Measurements from ENCODE around the gene SBNO1. TPM values are rescaled to one million over a fixed set of nuclear protein-coding genes. Genes with fewer than 3 reads are reported as not detected.

Gene SBNO1
- total and polyA plus RNA-seq, 5 experiments from 2014 or later, result 29.8 to 52.1 (median 36.1) TPM

DNA sequence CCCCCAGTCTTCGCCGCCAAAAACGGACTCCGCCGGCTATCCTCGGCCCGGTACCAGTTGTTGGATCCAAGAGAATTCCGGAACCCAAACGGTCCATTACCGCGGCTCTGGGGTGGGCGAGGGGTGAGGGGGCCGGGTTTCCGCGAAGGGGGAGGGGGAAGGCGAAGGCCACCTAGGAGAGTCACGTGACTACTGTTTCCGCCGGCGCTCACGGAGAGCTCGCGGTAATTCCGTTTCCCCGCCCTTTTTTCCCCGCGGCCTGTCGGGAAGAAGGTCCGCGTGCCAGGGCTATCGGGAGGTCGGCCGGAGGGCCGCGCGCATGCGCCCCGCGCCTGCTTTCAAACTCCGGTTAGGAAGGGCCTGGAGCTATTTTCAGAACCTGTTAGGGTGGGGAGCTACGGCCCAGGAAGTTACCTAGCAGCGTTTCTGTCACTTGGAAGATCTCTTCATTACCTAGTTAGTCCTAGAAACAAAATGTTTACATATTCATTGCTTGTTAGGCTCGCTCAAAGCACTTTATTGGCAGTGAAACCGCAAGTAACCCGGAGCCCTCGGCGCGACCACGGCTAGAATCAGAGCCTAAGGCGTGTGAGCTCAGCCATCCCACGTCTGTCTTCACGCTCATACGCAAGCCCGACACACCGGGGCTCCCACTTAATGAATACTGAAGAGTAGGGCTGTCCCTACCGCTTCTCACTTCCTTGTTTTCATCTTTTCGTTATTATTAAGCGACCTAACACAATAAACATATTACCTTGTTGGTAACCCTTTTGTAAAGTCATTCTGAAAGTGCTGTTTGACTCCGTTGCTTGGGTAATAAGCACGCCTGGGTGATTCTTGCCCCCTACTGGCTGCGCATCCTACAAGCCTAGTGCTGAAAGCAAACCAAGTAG, 624 bp upstream of the SBNO1 start:
- Mint-ChIP-seq H3K27ac (peak overlapping the region; percentile 92 to 97 (median 96)), H3K36me3 (no peaks in the 10 kb centered on the region), H3K4me1 (peaks cover 11 to 31% (median 26%) of the 10 kb centered on the region in 4 donors), H3K9me3 (no peaks in the 10 kb centered on the region), H3K27me3 (no peaks in the 10 kb centered on the region), H3K4me3 (peak overlapping the region; percentile 86 to 97 (median 91))
- DNase-seq, result peak; percentile 96 to 99 (median 98)
- peak; percentile 76 to 84 for ATAC-seq
- POLR2A ChIA-PET, result interaction anchor here (0.6 to 5.7 kb wide), 21 partner anchors 9 to 1574 kb away, joined by 3 to 72 read pairs (median 4); partner anchors contain the start of genes KMT5A, KNTC1, MPHOSPH9 and MTRFR

DNA sequence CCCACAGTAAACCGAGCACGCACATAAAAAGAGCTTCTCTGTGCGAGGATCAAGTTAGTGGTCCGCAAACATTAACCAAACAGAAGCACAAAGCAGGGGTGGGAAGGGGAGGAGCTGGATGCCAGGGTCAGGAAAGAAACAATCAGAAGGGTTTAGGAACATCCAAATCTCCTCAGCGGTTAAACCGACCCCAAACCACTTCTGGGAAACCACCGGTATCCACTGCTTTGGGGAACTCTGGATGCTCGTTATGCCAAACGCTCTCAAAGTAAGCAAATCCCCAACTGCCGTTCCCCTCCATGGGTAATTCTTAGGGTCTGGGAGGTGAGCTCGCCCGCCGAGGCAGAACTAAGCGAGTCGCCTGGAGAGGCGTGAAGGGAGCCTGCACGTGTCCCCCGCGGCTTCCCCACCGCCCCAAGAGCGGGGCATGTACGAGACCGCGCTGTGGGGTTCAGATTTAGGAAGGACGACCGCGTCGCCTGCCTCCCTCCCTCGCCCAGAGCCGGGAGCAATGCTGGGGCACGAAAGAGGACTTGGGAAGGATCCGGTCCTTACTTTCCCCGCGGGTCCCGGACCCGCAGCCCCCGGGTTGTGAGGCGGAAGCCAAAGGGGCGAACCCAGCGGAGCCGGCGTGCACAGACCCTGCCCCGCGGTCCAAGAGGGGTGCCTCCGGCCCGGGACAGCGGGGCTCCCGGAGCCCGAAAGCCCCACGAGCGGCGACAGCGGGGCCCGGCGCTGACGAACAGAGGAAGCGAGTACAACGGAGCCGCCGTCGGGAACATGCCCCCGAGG, 711 bp downstream of the SBNO1 start:
- Mint-ChIP-seq H3K27ac (peak overlapping the region; percentile 83 to 95 (median 92)), H3K9me3 (no peaks in the 10 kb centered on the region), H3K36me3 (no peaks in the 10 kb centered on the region), H3K4me3 (peak overlapping the region; percentile 86 to 95 (median 90)), H3K4me1 (peaks cover 11 to 37% (median 29%) of the 10 kb centered on the region in 4 donors), H3K27me3 (no peaks in the 10 kb centered on the region)
- ATAC-seq (peak; percentile 0 to 3), DNase-seq (peak in 9 of 10 donors; percentile 5 to 37 (median 26))
- POLR2A ChIA-PET, result interaction anchor here (0.8 to 5.7 kb wide), 7 partner anchors 13 to 1098 kb away, joined by 3 to 72 read pairs (median 6); partner anchors contain the start of genes DDX55, KMT5A, SNRNP35 and VPS33A

DNA sequence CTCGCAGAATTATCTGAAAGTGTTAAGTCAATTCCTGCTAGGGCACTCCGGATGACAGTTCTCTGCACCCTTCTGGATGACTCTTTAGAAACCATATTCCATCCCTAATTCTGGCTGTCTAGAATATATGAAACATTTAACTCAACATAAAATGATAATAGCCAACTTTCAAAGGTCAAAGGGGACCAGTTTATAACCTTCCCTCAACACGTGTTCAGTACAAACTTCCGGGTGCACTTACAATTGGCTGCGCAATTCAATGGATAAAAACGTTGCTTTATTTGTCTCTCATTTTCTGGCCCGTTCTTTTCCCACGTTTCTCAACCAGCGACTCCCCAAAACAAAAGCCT, 1.3 kb downstream of the SBNO1 start:
- Mint-ChIP-seq H3K36me3 (peaks cover 0 to under 1% (median 0%) of the 10 kb centered on the region in 3 donors), H3K27ac (peak overlapping the region; percentile 83 to 95 (median 92)), H3K4me3 (peak overlapping the region; percentile 86 to 95 (median 90)), H3K9me3 (no peaks in the 10 kb centered on the region), H3K4me1 (peaks cover 11 to 37% (median 29%) of the 10 kb centered on the region in 4 donors), H3K27me3 (no peaks in the 10 kb centered on the region)
- DNase-seq (peak in 2 of 10 donors; percentile 22 to 32), ATAC-seq (no peak)
- POLR2A ChIA-PET, result interaction anchor here (0.5 to 5.7 kb wide), 5 partner anchors 22 to 1098 kb away, joined by 3 to 72 read pairs (median 3); partner anchors contain the start of genes DDX55, KMT5A and VPS33A

DNA sequence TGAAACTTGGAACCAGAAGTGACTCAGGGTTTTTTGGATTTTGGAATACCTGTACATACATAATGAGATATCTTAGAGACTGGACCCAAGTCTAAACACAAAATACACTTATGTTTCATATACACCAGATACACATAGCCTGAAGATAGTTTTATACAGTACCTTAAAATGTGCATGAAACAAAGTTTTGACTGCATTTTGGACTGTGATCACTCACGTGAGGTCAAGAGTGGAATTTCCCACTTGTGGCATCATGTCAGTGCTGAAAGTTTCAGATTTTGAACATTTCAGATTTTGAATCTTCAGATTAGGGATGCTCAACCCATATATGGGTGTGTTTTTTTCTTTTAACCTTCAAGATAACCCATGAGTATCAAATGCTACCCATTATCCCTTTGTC, 6.6 kb downstream of the SBNO1 start:
- H3K36me3 Mint-ChIP-seq, result peaks cover 0 to 30% (median 0%) of the 10 kb centered on the region in 3 donors
- DNase-seq (no peak), ATAC-seq (no peak)
- POLR2A ChIA-PET, result interaction anchor here (0.7 kb wide), 1 partner anchor 123 kb away, joined by 5 read pairs; no protein-coding TSS in a partner anchor
- peak overlapping the region in 3 of 10 donors; percentile 28 to 75 (median 29) for H3K27ac Mint-ChIP-seq
- H3K4me3 Mint-ChIP-seq, result peak overlapping the region in 2 of 10 donors; percentile 7 to 11
- H3K4me1 Mint-ChIP-seq, result peaks cover 15 to 75% (median 50%) of the 10 kb centered on the region in 4 donors
- H3K27me3 Mint-ChIP-seq, result no peaks in the 10 kb centered on the region
- H3K9me3 Mint-ChIP-seq, result no peaks in the 10 kb centered on the region

DNA sequence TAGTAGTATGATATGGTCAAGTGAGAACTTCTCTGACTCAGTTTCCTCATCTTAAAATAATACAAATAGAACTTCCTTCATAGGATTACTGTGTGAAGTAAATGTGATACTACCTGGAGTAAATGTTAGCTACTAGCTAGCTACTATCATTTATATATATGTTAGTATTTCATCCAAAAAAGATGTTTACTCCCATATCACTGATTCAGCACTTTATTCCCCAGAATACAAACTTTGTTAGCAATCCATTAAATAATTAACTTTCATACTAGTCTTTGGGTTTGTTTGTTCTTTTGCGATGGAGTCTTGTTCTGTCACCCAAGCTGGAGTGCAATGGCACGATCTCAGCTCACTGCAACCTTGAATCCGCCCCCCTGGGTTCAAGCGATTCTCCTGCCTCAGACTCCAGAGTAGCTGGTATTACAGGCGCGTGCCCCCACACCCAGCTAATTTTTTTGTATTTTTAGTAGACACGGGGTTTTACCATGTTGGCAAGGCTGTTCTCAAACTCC, 8.4 kb downstream of the SBNO1 start:
- POLR2A ChIA-PET, result interaction anchor here (0.6 to 1.1 kb wide), 2 partner anchors 9 to 170 kb away, joined by 5 to 6 read pairs; no protein-coding TSS in a partner anchor
- Mint-ChIP-seq H3K4me3 (peak overlapping the region in 2 of 10 donors; percentile 5 to 39), H3K36me3 (peaks cover 0 to 41% (median 0%) of the 10 kb centered on the region in 3 donors), H3K4me1 (peaks cover 18 to 80% (median 60%) of the 10 kb centered on the region in 4 donors), H3K27me3 (no peaks in the 10 kb centered on the region), H3K9me3 (no peaks in the 10 kb centered on the region), H3K27ac (peak overlapping the region in 1 of 10 donors; percentile 39)
- DNase-seq, result no peak
- no peak for ATAC-seq

DNA sequence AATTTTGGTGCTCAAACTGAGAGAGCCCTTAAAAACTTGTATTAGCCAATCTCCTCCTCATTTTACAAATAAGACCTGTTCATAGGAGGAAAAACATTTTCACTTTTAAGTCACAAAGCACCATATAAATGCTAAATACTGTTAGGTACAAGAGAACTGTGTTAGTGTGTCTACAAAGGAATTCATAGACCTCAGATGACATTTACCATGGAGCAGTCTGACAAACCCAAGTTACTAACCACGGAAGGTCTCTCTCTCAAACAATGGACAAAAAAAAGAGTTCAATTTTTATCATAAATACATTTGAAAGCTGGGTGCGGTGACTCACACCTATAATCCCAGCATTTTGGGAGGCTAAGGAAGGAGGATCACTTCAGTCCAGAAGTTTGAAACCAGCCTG, 10.0 kb downstream of the SBNO1 start:
- H3K4me3 Mint-ChIP-seq, result peak overlapping the region in 3 of 10 donors; percentile 8 to 52 (median 24)
- no peak for DNase-seq
- peak overlapping the region in 5 of 10 donors; percentile 34 to 60 (median 41) for H3K27ac Mint-ChIP-seq
- H3K4me1 Mint-ChIP-seq, result peaks cover 20 to 74% (median 62%) of the 10 kb centered on the region in 4 donors
- POLR2A ChIA-PET, result interaction anchor here (0.6 kb wide), 1 partner anchor 229 kb away, joined by 3 read pairs; no protein-coding TSS in a partner anchor
- no peaks in the 10 kb centered on the region for H3K27me3 Mint-ChIP-seq
- H3K9me3 Mint-ChIP-seq, result no peaks in the 10 kb centered on the region
- H3K36me3 Mint-ChIP-seq, result peaks cover 0 to 54% (median 0%) of the 10 kb centered on the region in 3 donors
- ATAC-seq, result no peak

DNA sequence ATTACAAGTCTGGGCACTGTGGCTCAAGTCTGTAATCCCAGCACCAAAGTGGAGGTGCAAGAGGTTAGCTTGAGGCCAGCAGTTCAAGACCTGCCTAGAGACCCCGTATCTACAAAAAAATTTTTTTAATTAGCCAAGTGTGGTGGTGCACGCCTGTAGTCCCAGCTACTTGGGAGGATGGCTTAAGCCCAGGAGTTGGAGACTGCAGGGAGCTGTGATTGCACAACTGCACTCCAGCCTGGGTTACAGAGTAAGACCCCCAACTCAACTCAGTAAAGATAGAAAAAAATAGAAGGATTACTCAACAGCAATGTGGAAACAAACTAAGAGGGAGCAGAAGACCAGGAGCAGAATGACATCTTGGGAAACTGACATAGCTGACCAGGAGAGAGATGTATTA, 13.3 kb downstream of the SBNO1 start:
- DNase-seq, result no peak
- no peaks in the 10 kb centered on the region for H3K9me3 Mint-ChIP-seq
- H3K36me3 Mint-ChIP-seq, result peaks cover 0 to 63% (median 6%) of the 10 kb centered on the region in 3 donors
- POLR2A ChIA-PET, result interaction anchor here (2.8 kb wide), 1 partner anchor 14 kb away, joined by 11 read pairs; the partner anchor contains the start of gene SBNO1
- no peaks in the 10 kb centered on the region for H3K27me3 Mint-ChIP-seq
- peaks cover 15 to 52% (median 50%) of the 10 kb centered on the region in 4 donors for H3K4me1 Mint-ChIP-seq
- H3K4me3 Mint-ChIP-seq, result no peak overlapping the region
- ATAC-seq, result no peak
- peak overlapping the region in 5 of 10 donors; percentile 0 to 82 (median 42) for H3K27ac Mint-ChIP-seq

DNA sequence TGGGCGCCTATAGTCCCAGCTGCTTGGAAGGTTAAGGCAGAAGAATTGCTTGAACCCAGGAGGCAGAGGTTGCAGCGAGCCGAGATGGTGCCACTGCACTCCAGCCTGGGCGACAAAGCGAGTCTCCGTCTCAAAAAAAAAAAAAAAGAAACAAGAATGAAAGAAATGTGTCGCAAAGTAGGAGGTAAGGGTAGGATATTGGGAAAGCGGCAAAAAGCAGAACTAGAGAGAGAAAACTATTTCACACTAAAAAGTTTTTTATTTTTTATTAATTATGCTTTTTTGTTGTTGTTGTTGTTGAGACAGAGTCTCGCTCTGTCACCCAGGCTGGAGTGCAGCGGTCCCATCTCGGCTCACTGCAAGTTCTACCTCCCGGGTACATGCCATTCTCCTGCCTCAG, 17.7 kb downstream of the SBNO1 start:
- no peaks in the 10 kb centered on the region for H3K9me3 Mint-ChIP-seq
- ATAC-seq, result no peak
- H3K27me3 Mint-ChIP-seq, result no peaks in the 10 kb centered on the region
- POLR2A ChIA-PET, result interaction anchor here (0.9 kb wide), 1 partner anchor 21 kb away, joined by 3 read pairs; no protein-coding TSS in a partner anchor
- peaks cover 6 to 17% (median 15%) of the 10 kb centered on the region in 4 donors for H3K4me1 Mint-ChIP-seq
- peaks cover 0 to 82% (median 15%) of the 10 kb centered on the region in 3 donors for H3K36me3 Mint-ChIP-seq
- DNase-seq, result no peak
- H3K27ac Mint-ChIP-seq, result peak overlapping the region in 1 of 10 donors; percentile 60
- no peak overlapping the region for H3K4me3 Mint-ChIP-seq

GRCh38 chr12:123344086-123344485, 20.6 kb downstream of the SBNO1 start:
- no peak for DNase-seq
- H3K4me3 Mint-ChIP-seq, result no peak overlapping the region
- no peaks in the 10 kb centered on the region for H3K9me3 Mint-ChIP-seq
- peaks cover 0 to 9% (median 4%) of the 10 kb centered on the region in 4 donors for H3K4me1 Mint-ChIP-seq
- H3K36me3 Mint-ChIP-seq, result peaks cover 0 to 81% (median 15%) of the 10 kb centered on the region in 3 donors
- H3K27me3 Mint-ChIP-seq, result no peaks in the 10 kb centered on the region
- POLR2A ChIA-PET, result no interaction called here
- no peak for ATAC-seq
- peak overlapping the region in 3 of 10 donors; percentile 38 to 50 (median 48) for H3K27ac Mint-ChIP-seq

- peaks cover 4 to 23% (median 11%) of the 10 kb centered on the region in 4 donors for H3K4me1 Mint-ChIP-seq
- ATAC-seq, result no peak
- no peak overlapping the region for H3K4me3 Mint-ChIP-seq
- H3K27me3 Mint-ChIP-seq, result no peaks in the 10 kb centered on the region
- H3K27ac Mint-ChIP-seq, result peak overlapping the region in 2 of 10 donors; percentile 12 to 74
- POLR2A ChIA-PET, result no interaction called here
- DNase-seq, result no peak
- peaks cover 0 to 78% (median 8%) of the 10 kb centered on the region in 3 donors for H3K36me3 Mint-ChIP-seq
- H3K9me3 Mint-ChIP-seq, result no peaks in the 10 kb centered on the region
Observed at GRCh38 chr12:123337070-123337469, 27.6 kb downstream of the SBNO1 start.

DNA sequence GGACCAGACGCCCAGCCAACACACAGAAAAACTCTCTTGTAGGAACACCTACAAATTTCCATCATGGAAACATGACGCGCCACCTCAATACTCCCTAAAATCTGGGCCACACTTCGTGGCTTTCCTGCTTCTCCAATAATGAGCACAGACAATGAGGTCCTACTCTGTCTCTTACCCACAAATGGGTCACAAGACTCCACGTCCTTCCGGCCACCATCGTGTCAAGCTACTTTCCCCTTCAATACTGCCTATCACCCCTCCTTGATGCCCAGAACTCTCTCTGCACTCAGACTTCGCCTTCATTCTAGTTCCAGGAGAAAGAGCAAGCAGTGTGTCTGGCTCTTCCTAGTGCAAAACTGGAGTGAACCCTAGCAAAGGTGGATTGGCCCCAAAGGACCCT, 28.1 kb downstream of the SBNO1 start:
- Mint-ChIP-seq H3K27me3 (no peaks in the 10 kb centered on the region), H3K27ac (peak overlapping the region in 7 of 10 donors; percentile 12 to 74 (median 40)), H3K36me3 (peaks cover 0 to 83% (median 9%) of the 10 kb centered on the region in 3 donors), H3K4me3 (no peak overlapping the region), H3K4me1 (peaks cover 4 to 23% (median 11%) of the 10 kb centered on the region in 4 donors), H3K9me3 (no peaks in the 10 kb centered on the region)
- DNase-seq, result no peak
- no peak for ATAC-seq
- POLR2A ChIA-PET, result no interaction called here

GRCh38 chr12:123335490-123335889, 29.2 kb downstream of the SBNO1 start:
- no peak for ATAC-seq
- Mint-ChIP-seq H3K4me3 (no peak overlapping the region), H3K4me1 (peaks cover 4 to 23% (median 11%) of the 10 kb centered on the region in 4 donors), H3K36me3 (peaks cover 0 to 84% (median 9%) of the 10 kb centered on the region in 3 donors), H3K27ac (no peak overlapping the region), H3K27me3 (no peaks in the 10 kb centered on the region), H3K9me3 (no peaks in the 10 kb centered on the region)
- no peak for DNase-seq
- POLR2A ChIA-PET, result no interaction called here

Data from naive thymus-derived CD8-positive, alpha-beta T cell (primary cell).